ENCODE results near the gene NXPH1. TPM values are rescaled to one million over a fixed set of nuclear protein-coding genes. Genes with fewer than 3 reads are reported as not detected.
A peak's percentile ranks its signal among the peaks of the same experiment; 100 is the strongest.

NXPH1 gene
- total and polyA plus RNA-seq, 2 donors (not counting 1 experiment from before 2014, with no cell fraction given): not detected

DNA sequence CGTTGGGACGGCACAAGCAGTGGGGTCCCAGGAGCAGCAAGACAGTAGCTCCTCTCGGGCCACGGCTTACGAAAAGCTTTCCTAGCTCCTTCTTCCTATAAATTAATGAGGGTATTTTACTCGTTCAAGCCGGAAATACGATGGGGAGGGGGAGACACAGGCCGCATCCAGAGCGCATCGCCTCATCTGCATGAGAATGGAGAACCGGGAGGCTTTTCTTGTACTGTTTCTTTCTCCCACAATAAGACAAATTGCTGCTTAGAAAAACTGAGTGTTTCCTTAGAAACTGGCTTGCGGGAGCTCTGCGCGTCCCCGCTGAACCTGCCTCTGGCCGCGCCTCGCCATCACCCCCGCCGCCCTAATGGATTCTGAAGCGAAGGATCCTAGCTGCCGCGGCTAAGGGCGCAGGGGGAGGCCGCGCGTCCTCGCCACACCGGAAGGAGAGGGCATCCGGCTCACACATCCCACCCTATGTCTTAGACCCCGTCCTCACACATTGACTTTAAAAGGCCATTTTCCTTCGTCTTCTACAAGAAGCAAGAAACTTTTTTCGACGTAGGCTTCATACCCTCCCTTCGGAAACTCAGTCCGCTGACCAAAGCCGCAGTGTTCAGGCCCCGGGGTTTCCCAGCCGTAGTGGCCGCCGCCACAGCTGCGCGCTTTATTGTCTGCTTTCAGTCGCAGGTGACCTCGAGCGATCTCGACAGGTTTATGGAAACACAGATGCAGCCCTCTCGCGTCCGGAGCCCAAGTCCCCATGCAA lies 8.8 kb downstream of the NXPH1 start:
- peaks cover 9% of the 10 kb centered on the region for H3K4me1 Mint-ChIP-seq
- Histone ChIP-seq H3K4me2 (replicated peaks; ENCODE audit: low read depth, low read length, poor library complexity, severe bottlenecking) (no peak overlapping the region), H3K36me3 (replicated peaks in 1 of 2; ENCODE audit: control extremely low read depth in 1 of 2, control insufficient read depth in 1 of 2, extremely low read depth in 1 of 2, insufficient read depth in 2 of 2, low read length in 1 of 2) (no peaks in the 10 kb centered on the region), H4K20me1 (ENCODE audit: control insufficient read depth, insufficient read depth, low read length, poor library complexity, severe bottlenecking) (no peaks in the 10 kb centered on the region), H3K9me3 (ENCODE audit: control extremely low read depth in 1 of 3, control insufficient read depth in 2 of 3, insufficient read depth in 1 of 3, low read length in 2 of 3) (peaks cover 0 to 35% (median 3%) of the 10 kb centered on the region in 3 donors), H2AFZ (ENCODE audit: insufficient read depth, low read depth, low read length, poor library complexity, severe bottlenecking) (no peak overlapping the region), H3K79me2 (ENCODE audit: control insufficient read depth, insufficient read depth, low read length) (no peaks in the 10 kb centered on the region), H3K4me3 (ENCODE audit: control extremely low read depth in 1 of 5, extremely low read depth in 1 of 5, insufficient read depth in 1 of 5, low read depth in 2 of 5, low read length in 4 of 5) (no peak overlapping the region), H3K9ac (ENCODE audit: low read length) (no peak overlapping the region), H3K4me1 (ENCODE audit: control insufficient read depth in 2 of 2, insufficient read depth in 2 of 2, low read length in 2 of 2) (peaks cover 0 to 18% of the 10 kb centered on the region in 2 donors), H3K27ac (ENCODE audit: low read length in 2 of 2) (no peak overlapping the region), H3K27me3 (replicated peaks in 1 of 4; ENCODE audit: control extremely low read depth in 1 of 4, control insufficient read depth in 3 of 4, insufficient read depth in 4 of 4, low read length in 3 of 4) (peaks cover 0 to 66% (median 61%) of the 10 kb centered on the region in 4 experiments)
- ChIA-PET CTCF (no interaction called here), POLR2A (no interaction called here)
- H3K27ac Mint-ChIP-seq: no peak overlapping the region
- DNase-seq (peak; percentile 4), ATAC-seq (ENCODE audit: low read depth) (no peak)
- WGBS (ENCODE audit: insufficient coverage): 18% methylated on average over 38 of the region's 51 CpGs
- peaks cover 2% of the 10 kb centered on the region for H3K9me3 Mint-ChIP-seq (ENCODE audit: insufficient read depth)
- peaks cover 69% of the 10 kb centered on the region for H3K27me3 Mint-ChIP-seq
- intact Hi-C loops (cut with micrococcal nuclease): no loop called here
- no peak overlapping the region for H3K4me3 Mint-ChIP-seq
- no peak for TF ChIP-seq CTCF (IDR thresholded peaks at IDR 0.05)
- TF ChIP-seq EZH2 (IDR thresholded peaks at IDR 0.05; ENCODE audit: borderline replicate concordance, insufficient read depth, low read depth, low read length, poor library complexity, severe bottlenecking): no peak

DNA sequence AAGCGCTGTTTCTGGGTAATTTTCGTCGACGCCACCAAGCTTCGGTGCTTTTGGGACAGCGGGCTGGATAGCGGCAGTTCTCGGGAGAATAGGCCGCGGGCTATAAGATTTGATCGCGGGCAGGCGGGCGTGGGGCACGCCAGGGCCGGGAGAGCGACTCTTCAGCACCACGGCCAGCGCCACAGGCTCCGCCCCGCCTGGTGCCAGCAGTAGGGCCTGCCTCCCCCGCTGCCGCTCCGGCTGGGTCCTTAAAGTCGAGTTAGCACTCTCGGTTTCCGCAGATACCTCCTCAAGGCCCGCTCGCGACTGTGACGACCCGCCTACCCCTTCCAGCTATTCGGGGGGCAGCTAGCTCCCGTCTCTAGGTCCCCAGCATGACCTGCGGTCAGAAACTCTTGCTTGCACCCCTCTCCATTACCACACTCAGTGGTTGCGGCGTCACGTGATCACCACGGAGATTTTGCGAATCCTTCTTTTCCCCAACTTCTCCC lies 9.4 kb downstream of the NXPH1 start:
- H3K36me3 ChIP-seq (replicated peaks in 1 of 2; ENCODE audit: control extremely low read depth in 1 of 2, control insufficient read depth in 1 of 2, extremely low read depth in 1 of 2, insufficient read depth in 2 of 2, low read length in 1 of 2): no peaks in the 10 kb centered on the region
- H3K79me2 ChIP-seq (ENCODE audit: control insufficient read depth, insufficient read depth, low read length): no peaks in the 10 kb centered on the region
- no peak overlapping the region for H3K27ac ChIP-seq (ENCODE audit: low read length in 2 of 2)
- Mint-ChIP-seq H3K27ac (no peak overlapping the region), H3K4me1 (peaks cover 7% of the 10 kb centered on the region), H3K4me3 (no peak overlapping the region), H3K9me3 (ENCODE audit: insufficient read depth) (peaks cover 2% of the 10 kb centered on the region), H3K27me3 (peaks cover 72% of the 10 kb centered on the region)
- peaks cover 0 to 18% of the 10 kb centered on the region in 2 donors for H3K4me1 ChIP-seq (ENCODE audit: control insufficient read depth in 2 of 2, insufficient read depth in 2 of 2, low read length in 2 of 2)
- ChIA-PET POLR2A (no interaction called here), CTCF (no interaction called here)
- no peaks in the 10 kb centered on the region for H4K20me1 ChIP-seq (ENCODE audit: control insufficient read depth, insufficient read depth, low read length, poor library complexity, severe bottlenecking)
- 12% methylated on average over 40 of the region's 40 CpGs for WGBS (ENCODE audit: insufficient coverage)
- intact Hi-C loops (cut with micrococcal nuclease): no loop called here
- H3K27me3 ChIP-seq (replicated peaks in 1 of 4; ENCODE audit: control extremely low read depth in 1 of 4, control insufficient read depth in 3 of 4, insufficient read depth in 4 of 4, low read length in 3 of 4): peaks cover 0 to 62% (median 59%) of the 10 kb centered on the region in 4 experiments
- DNase-seq (peak; percentile 36), ATAC-seq (ENCODE audit: low read depth) (no peak)
- no peak overlapping the region for H3K9ac ChIP-seq (ENCODE audit: low read length)
- TF ChIP-seq EZH2 (IDR thresholded peaks at IDR 0.05; ENCODE audit: borderline replicate concordance, insufficient read depth, low read depth, low read length, poor library complexity, severe bottlenecking): no peak
- no peak for TF ChIP-seq CTCF (IDR thresholded peaks at IDR 0.05)
- no peak overlapping the region for H3K4me3 ChIP-seq (ENCODE audit: control extremely low read depth in 1 of 5, extremely low read depth in 1 of 5, insufficient read depth in 1 of 5, low read depth in 2 of 5, low read length in 4 of 5)
- H3K4me2 ChIP-seq (replicated peaks; ENCODE audit: low read depth, low read length, poor library complexity, severe bottlenecking): no peak overlapping the region
- H2AFZ ChIP-seq (ENCODE audit: insufficient read depth, low read depth, low read length, poor library complexity, severe bottlenecking): no peak overlapping the region
- H3K9me3 ChIP-seq (ENCODE audit: control extremely low read depth in 1 of 3, control insufficient read depth in 2 of 3, insufficient read depth in 1 of 3, low read length in 2 of 3): peaks cover 0 to 35% (median 3%) of the 10 kb centered on the region in 3 donors

Measured in B cell (primary cell).